ENCODE data around the gene GAB3. TPM values are rescaled to one million over a fixed set of nuclear protein-coding genes. Genes with fewer than 3 reads are reported as not detected.
"Not testable (repeated sequence)": the region's sequence is repeated elsewhere in the genome, so short reads cannot be mapped to it uniquely, and the experiment has no call there.

Gene GAB3
- total and polyA plus RNA-seq, 9 of the 15 experiments (the other 6 are each of a cell fraction or from before 2014, with no cell fraction given) = 16.1 to 31.4 (median 20.2) TPM

GRCh38 chrX:154693394-154693793 is 57.5 kb downstream of the GAB3 start:
- intact Hi-C loops (cut with micrococcal nuclease) (no loop called here), in situ Hi-C loops (cut with MboI) (loop anchor here (25.0 kb wide), 1 partner anchor 794 kb away; no protein-coding TSS in a partner anchor)
- Histone ChIP-seq H3K27ac (ENCODE audit: extremely low read depth, low read depth, low read length) (no peak overlapping the region), H3K79me2 (ENCODE audit: control insufficient read depth, insufficient read depth, low read length) (no peaks in the 10 kb centered on the region), H3K36me3 (ENCODE audit: control insufficient read depth, insufficient read depth, low read length) (peaks cover 46% of the 10 kb centered on the region), H3K9me3 (replicated peaks; ENCODE audit: control insufficient read depth, insufficient read depth, low read depth, low read length) (no peaks in the 10 kb centered on the region), H3K4me3 (no peak overlapping the region), H2AFZ (ENCODE audit: low read depth, low read length) (no peak overlapping the region), H3K9me1 (ENCODE audit: control insufficient read depth, insufficient read depth, low read length) (no peaks in the 10 kb centered on the region), H3K9ac (ENCODE audit: insufficient read depth in 1 of 2, low read depth in 2 of 2, low read length in 2 of 2) (no peak overlapping the region), H3K4me1 (replicated peaks in 1 of 2; ENCODE audit: control insufficient read depth in 2 of 2, insufficient read depth in 2 of 2, low read length in 2 of 2) (no peaks in the 10 kb centered on the region), H4K20me1 (replicated peaks; ENCODE audit: control insufficient read depth, insufficient read depth, low read length) (no peaks in the 10 kb centered on the region), H3K27me3 (ENCODE audit: control insufficient read depth in 2 of 2, insufficient read depth in 2 of 2, low read length in 2 of 2) (no peaks in the 10 kb centered on the region), H3K4me2 (ENCODE audit: insufficient read depth, low read length) (no peak overlapping the region)
- FAIRE-seq (no peak), DNase-seq (ENCODE audit: extremely low read depth in 1 of 4, low spot score in 3 of 4) (no peak), ATAC-seq (no peak)
- TF ChIP-seq RFX1 (IDR thresholded peaks at IDR 0.05) (peak; percentile 22; the same call in 1 of the 2 replicates), PHB2 (IDR thresholded peaks at IDR 0.05; ENCODE audit: low read depth) (no peak), ZNF316 (IDR thresholded peaks at IDR 0.05) (no peak), IRF2 (CRISPR knock-in tag; IDR thresholded peaks at IDR 0.05) (no peak)
- BruUV-seq (replicated peaks) = no TSS peak
- WGBS (ENCODE audit: insufficient coverage, low coverage, missing lambda C conversion rate) = 94% methylated on average over 3 of the region's 3 CpGs
- POLR2A ChIA-PET = no interaction called here
- CTCF ChIA-PET (ENCODE audit: low intra/inter-chr PET ratio) = no interaction called here

GRCh38 chrX:154690438-154690837 is 60.4 kb downstream of the GAB3 start:
- H3K9ac ChIP-seq (ENCODE audit: insufficient read depth in 1 of 2, low read depth in 2 of 2, low read length in 2 of 2); intact Hi-C loops (cut with micrococcal nuclease); H3K9me3 ChIP-seq (replicated peaks; ENCODE audit: control insufficient read depth, insufficient read depth, low read depth, low read length); H2AFZ ChIP-seq (ENCODE audit: low read depth, low read length); H3K27me3 ChIP-seq (ENCODE audit: control insufficient read depth in 2 of 2, insufficient read depth in 2 of 2, low read length in 2 of 2); H3K4me3 ChIP-seq; BruUV-seq (replicated peaks); H3K4me2 ChIP-seq (ENCODE audit: insufficient read depth, low read length); FAIRE-seq; ATAC-seq; H3K79me2 ChIP-seq (ENCODE audit: control insufficient read depth, insufficient read depth, low read length); H3K27ac ChIP-seq (ENCODE audit: extremely low read depth, low read depth, low read length); H3K4me1 ChIP-seq (replicated peaks in 1 of 2; ENCODE audit: control insufficient read depth in 2 of 2, insufficient read depth in 2 of 2, low read length in 2 of 2); CTCF ChIA-PET (ENCODE audit: low intra/inter-chr PET ratio); DNase-seq (ENCODE audit: extremely low read depth in 1 of 4, low spot score in 3 of 4); POLR2A ChIA-PET; H3K9me1 ChIP-seq (ENCODE audit: control insufficient read depth, insufficient read depth, low read length); H4K20me1 ChIP-seq (replicated peaks; ENCODE audit: control insufficient read depth, insufficient read depth, low read length): not testable (repeated sequence)
- in situ Hi-C loops (cut with MboI) = loop anchor here (25.0 kb wide), 1 partner anchor 797 kb away; no protein-coding TSS in a partner anchor
- peaks cover 22% of the 10 kb centered on the region; the same call in 2 of the 3 replicates for H3K36me3 ChIP-seq (ENCODE audit: control insufficient read depth, insufficient read depth, low read length)
- WGBS (ENCODE audit: insufficient coverage, low coverage, missing lambda C conversion rate) = 94% methylated on average over 2 of the region's 2 CpGs
- TF ChIP-seq AFF1 (IDR thresholded peaks at IDR 0.05; ENCODE audit: low read depth in 1 of 2, partially characterized antibody in 2 of 2) = peak in 1 of 2 experiments; percentile 95

Data from K562 (cell line).